Mesenchymal stem cell (in vitro differentiated cells and primary cell): ENCODE results near the gene SASH1.

Experiments used
- DNase-seq: peaks from one replicate; pipeline ENCODE4 v3.0.0-alpha.2; 2013
- H2AFZ ChIP-seq: one replicate; pipeline ENCODE4 v1.6.1; 2013; ENCODE audit warnings: low read depth, mild to moderate bottlenecking, control low read depth, inconsistent platforms, low read length, moderate library complexity
- H2AK5ac ChIP-seq: 2 replicates; pipeline ENCODE4 v1.6.1; 2013; ENCODE audit warnings: low read length, moderate library complexity, mild to moderate bottlenecking, inconsistent platforms; ENCODE audit not compliant: severe bottlenecking
- H2BK120ac ChIP-seq: one replicate; pipeline ENCODE4 v1.6.1; 2013; ENCODE audit warnings: low read depth, mild to moderate bottlenecking, inconsistent platforms, low read length, moderate library complexity
- H2BK12ac ChIP-seq, 2 experiments: one replicate each; pipeline ENCODE4 v1.6.1; 2013; ENCODE audit warnings: inconsistent platforms in 2 of 2, low read length in 2 of 2, mild to moderate bottlenecking in 2 of 2, moderate library complexity in 2 of 2, control low read depth in 1 of 2
- H2BK15ac ChIP-seq: one replicate; pipeline ENCODE4 v1.6.1; 2013; ENCODE audit warnings: mild to moderate bottlenecking, low read depth, inconsistent platforms; ENCODE audit not compliant: poor library complexity, severe bottlenecking
- H2BK5ac ChIP-seq: 2 replicates; pipeline ENCODE4 v1.6.1; 2013; ENCODE audit warnings: low read depth, mild to moderate bottlenecking, low read length, control low read depth, inconsistent platforms; ENCODE audit not compliant: poor library complexity, severe bottlenecking
- H3K14ac ChIP-seq, 2 experiments: one replicate each; pipeline ENCODE4 v1.6.1; 2013; ENCODE audit warnings: inconsistent platforms in 2 of 2, low read length in 2 of 2, control low read depth in 1 of 2, mild to moderate bottlenecking in 1 of 2, moderate library complexity in 1 of 2
- H3K18ac ChIP-seq, 2 experiments: one replicate each; pipeline ENCODE4 v1.6.1; 2013; ENCODE audit warnings: inconsistent platforms in 2 of 2, low read length in 2 of 2, control low read depth in 1 of 2, low read depth in 1 of 2, mild to moderate bottlenecking in 1 of 2
- H3K23ac ChIP-seq, 2 experiments: one replicate each; pipeline ENCODE4 v1.6.1; 2013; ENCODE audit warnings: inconsistent platforms in 2 of 2, low read length in 2 of 2, mild to moderate bottlenecking in 2 of 2, moderate library complexity in 2 of 2, control low read depth in 1 of 2
- H3K27ac ChIP-seq: 2 replicates; pipeline ENCODE4 v1.5.1; 2013; ENCODE audit warnings: mild to moderate bottlenecking, moderate library complexity, low read length, control low read depth, inconsistent platforms; ENCODE audit not compliant: poor library complexity, severe bottlenecking
- H3K27me3 ChIP-seq, 2 experiments: 2 replicates each; pipeline versions ENCODE4 v1.6.1 to v1.7.0; 2013; ENCODE audit warnings: low read length in 2 of 2, mild to moderate bottlenecking in 2 of 2, moderate library complexity in 2 of 2, control low read depth in 1 of 2, inconsistent platforms in 1 of 2; ENCODE audit not compliant: control insufficient read depth in 1 of 2, insufficient read depth in 1 of 2
- H3K36me3 ChIP-seq, 2 experiments: 2 replicates each; pipeline versions ENCODE4 v1.6.1 to v1.7.0; 2013; ENCODE audit warnings: low read length in 2 of 2, control low read depth in 1 of 2, inconsistent platforms in 1 of 2, low read depth in 1 of 2, mild to moderate bottlenecking in 1 of 2; ENCODE audit not compliant: insufficient read depth in 2 of 2, control insufficient read depth in 1 of 2
- H3K4ac ChIP-seq, 2 experiments: one replicate each; pipeline ENCODE4 v1.6.1; 2013; ENCODE audit warnings: inconsistent platforms in 2 of 2, low read length in 2 of 2, mild to moderate bottlenecking in 2 of 2, moderate library complexity in 2 of 2, control low read depth in 1 of 2, low read depth in 1 of 2
- H3K4me1 ChIP-seq: 2 replicates; pipeline ENCODE4 v1.6.1; 2013; ENCODE audit warnings: low read depth, low read length, control low read depth; ENCODE audit not compliant: control insufficient read depth, insufficient read depth
- H3K4me2 ChIP-seq: 2 replicates; pipeline ENCODE4 v1.6.1; 2013; ENCODE audit warnings: low read length, mild to moderate bottlenecking, inconsistent platforms; ENCODE audit not compliant: poor library complexity, severe bottlenecking
- H3K4me3 ChIP-seq, 2 experiments: 2 replicates each; pipeline versions ENCODE4 v1.5.1 to v1.7.0; 2013; ENCODE audit warnings: low read length in 2 of 2, mild to moderate bottlenecking in 2 of 2, control low read depth in 1 of 2, low read depth in 1 of 2; ENCODE audit not compliant: insufficient read depth in 1 of 2
- H3K79me1 ChIP-seq: replicated peaks from 2 replicates; pipeline ENCODE4 v1.6.1; 2013; ENCODE audit warnings: mild to moderate bottlenecking, control low read depth, low read length, inconsistent platforms; ENCODE audit not compliant: poor library complexity, severe bottlenecking
- H3K9ac ChIP-seq: 2 replicates; pipeline ENCODE4 v1.7.0; 2013; ENCODE audit warnings: mild to moderate bottlenecking, low read length, moderate library complexity
- H3K9me3 ChIP-seq: 2 replicates; pipeline ENCODE4 v1.7.0; 2013; ENCODE audit warnings: mild to moderate bottlenecking, low read length; ENCODE audit not compliant: control insufficient read depth
- H4K8ac ChIP-seq: one replicate; pipeline ENCODE4 v1.6.1; 2013; ENCODE audit warnings: inconsistent platforms, mild to moderate bottlenecking, low read length, moderate library complexity
- H4K91ac ChIP-seq: one replicate; pipeline ENCODE4 v1.6.1; 2013; ENCODE audit warnings: mild to moderate bottlenecking, low read length, inconsistent platforms
- WGBS: methylation state at CpG from one replicate; pipeline ENCODE4 v1.1.7; 2013; ENCODE audit warnings: mixed read lengths; 5-methylcytosine and 5-hydroxymethylcytosine counted together

The SASH1 gene

GRCh38 chr6:148295261-148295887 lies 47.3 kb upstream of the SASH1 start:
- Histone ChIP-seq H2AFZ (no peak overlapping the region), H2BK12ac (peak overlapping the region in 1 of 2 experiments; percentile 92), H3K23ac (no peak overlapping the region), H3K4me2 (no peak overlapping the region), H2BK15ac (no peak overlapping the region), H3K18ac (peak overlapping the region in 1 of 2 experiments; percentile 73), H3K4me1 (peaks cover 2% of the 10 kb centered on the region), H3K9ac (peak overlapping the region; percentile 31), H2AK5ac (no peak overlapping the region), H3K14ac (peak overlapping the region in 1 of 2 experiments; percentile 86), H4K91ac (peak overlapping the region; percentile 85), H3K79me1 (peaks cover 2% of the 10 kb centered on the region), H3K9me3 (no peaks in the 10 kb centered on the region), H3K36me3 (peaks cover 0 to 40% of the 10 kb centered on the region in 2 experiments), H3K27ac (no peak overlapping the region), H3K27me3 (no peaks in the 10 kb centered on the region), H2BK120ac (no peak overlapping the region), H3K4me3 (no peak overlapping the region), H3K4ac (peak overlapping the region; percentile 46 to 73), H4K8ac (peak overlapping the region; percentile 70), H2BK5ac (no peak overlapping the region)
- 83% methylated on average over 6 of the region's 7 CpGs for WGBS
- DNase-seq: no peak

GRCh38 chr6:148296771-148297170 lies 45.9 kb upstream of the SASH1 start:
- no peaks in the 10 kb centered on the region for H3K27me3 ChIP-seq
- H2AFZ ChIP-seq: no peak overlapping the region
- H2BK5ac ChIP-seq: no peak overlapping the region
- H2BK120ac ChIP-seq: no peak overlapping the region
- WGBS: 77% methylated on average over 1 of the region's 1 CpG
- no peak overlapping the region for H4K8ac ChIP-seq
- no peak for DNase-seq
- H3K4ac ChIP-seq: peak overlapping the region in 1 of 2 experiments; percentile 51
- H3K14ac ChIP-seq: no peak overlapping the region
- no peak overlapping the region for H3K4me3 ChIP-seq
- no peaks in the 10 kb centered on the region for H3K9me3 ChIP-seq
- no peak overlapping the region for H3K27ac ChIP-seq
- no peak overlapping the region for H3K9ac ChIP-seq
- no peak overlapping the region for H2BK15ac ChIP-seq
- H2AK5ac ChIP-seq: no peak overlapping the region
- peaks cover 2% of the 10 kb centered on the region for H3K79me1 ChIP-seq
- H4K91ac ChIP-seq: no peak overlapping the region
- H2BK12ac ChIP-seq: no peak overlapping the region
- no peak overlapping the region for H3K4me2 ChIP-seq
- H3K18ac ChIP-seq: peak overlapping the region in 1 of 2 experiments; percentile 87
- H3K23ac ChIP-seq: no peak overlapping the region
- H3K4me1 ChIP-seq: peaks cover 2% of the 10 kb centered on the region
- peaks cover 0 to 43% of the 10 kb centered on the region in 2 experiments for H3K36me3 ChIP-seq

- peaks cover 2% of the 10 kb centered on the region for H3K79me1 ChIP-seq
- H2BK120ac ChIP-seq: no peak overlapping the region
- no peak overlapping the region for H4K91ac ChIP-seq
- H3K27me3 ChIP-seq: no peaks in the 10 kb centered on the region
- no peak overlapping the region for H2AFZ ChIP-seq
- H3K4me1 ChIP-seq: peaks cover 2% of the 10 kb centered on the region
- no peak overlapping the region for H2BK12ac ChIP-seq
- H3K9me3 ChIP-seq: no peaks in the 10 kb centered on the region
- no peak overlapping the region for H2AK5ac ChIP-seq
- H3K23ac ChIP-seq: no peak overlapping the region
- no peak overlapping the region for H3K14ac ChIP-seq
- H3K4ac ChIP-seq: no peak overlapping the region
- no peak overlapping the region for H3K4me3 ChIP-seq
- H2BK15ac ChIP-seq: no peak overlapping the region
- H3K9ac ChIP-seq: no peak overlapping the region
- no peak overlapping the region for H4K8ac ChIP-seq
- no peak overlapping the region for H3K4me2 ChIP-seq
- H2BK5ac ChIP-seq: no peak overlapping the region
- H3K18ac ChIP-seq: no peak overlapping the region
- H3K27ac ChIP-seq: no peak overlapping the region
- no peak for DNase-seq
- H3K36me3 ChIP-seq: peaks cover 0 to 42% of the 10 kb centered on the region in 2 experiments
These were observed 44.0 kb upstream of the SASH1 start for GRCh38 chr6:148298683-148299082.

- H3K27me3 ChIP-seq: no peaks in the 10 kb centered on the region
- H3K4me3 ChIP-seq: no peak overlapping the region
- H3K4ac ChIP-seq: no peak overlapping the region
- no peak overlapping the region for H4K8ac ChIP-seq
- no peak overlapping the region for H3K27ac ChIP-seq
- no peak overlapping the region for H2BK12ac ChIP-seq
- H3K18ac ChIP-seq: no peak overlapping the region
- DNase-seq: no peak
- no peaks in the 10 kb centered on the region for H3K79me1 ChIP-seq
- WGBS: 100% methylated on average over 2 of the region's 5 CpGs
- no peak overlapping the region for H2AFZ ChIP-seq
- peaks cover 3% of the 10 kb centered on the region for H3K4me1 ChIP-seq
- no peak overlapping the region for H3K14ac ChIP-seq
- H3K23ac ChIP-seq: no peak overlapping the region
- H3K9me3 ChIP-seq: no peaks in the 10 kb centered on the region
- H2BK120ac ChIP-seq: no peak overlapping the region
- H3K4me2 ChIP-seq: no peak overlapping the region
- peaks cover 0 to 25% of the 10 kb centered on the region in 2 experiments for H3K36me3 ChIP-seq
- no peak overlapping the region for H4K91ac ChIP-seq
- no peak overlapping the region for H2BK5ac ChIP-seq
- H2BK15ac ChIP-seq: no peak overlapping the region
- no peak overlapping the region for H2AK5ac ChIP-seq
- no peak overlapping the region for H3K9ac ChIP-seq
These were observed 39.0 kb upstream of the SASH1 start for GRCh38 chr6:148303616-148304015.
